ENCODE data around the gene DLX3. TPM values are rescaled to one million over a fixed set of nuclear protein-coding genes. Genes with fewer than 3 reads are reported as not detected.

Gene DLX3
- total RNA-seq, result not detected in 2 replicates

DNA sequence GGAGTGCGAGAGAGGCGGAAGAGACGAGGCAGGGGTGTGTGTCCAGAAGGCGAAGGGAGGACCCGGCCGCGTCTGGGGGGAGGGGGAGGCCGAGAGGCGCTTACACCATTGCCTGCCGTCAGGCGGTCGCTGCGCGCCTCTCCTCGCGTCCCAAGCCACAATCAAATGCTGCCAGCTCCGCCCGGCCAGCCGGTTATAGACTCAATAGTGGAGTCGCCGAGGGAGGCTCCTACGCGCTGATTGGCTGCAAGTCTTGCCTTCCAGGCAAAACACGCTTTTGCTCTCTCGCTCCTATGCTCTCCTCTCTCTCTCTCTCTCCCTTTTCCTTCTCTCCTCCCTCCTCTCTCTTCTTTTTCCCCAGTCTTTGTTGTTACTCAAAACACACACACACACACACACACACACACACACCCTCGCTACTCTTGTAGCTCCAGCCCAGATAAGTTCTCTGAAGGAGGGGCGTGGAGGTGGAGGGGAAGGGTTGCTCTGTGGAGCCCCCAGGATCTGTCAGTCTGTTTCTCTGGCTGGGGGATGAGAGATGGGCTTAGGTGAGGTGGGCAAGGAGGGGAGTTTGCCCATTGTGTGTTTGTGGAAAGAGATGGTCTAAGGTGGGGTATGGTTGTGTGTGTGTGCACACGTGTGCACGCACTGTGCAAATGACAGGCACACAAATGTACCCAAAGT lies at the start of gene DLX3:
DLX3 (minus strand) TSS at position 170 of the 684 bp plus-strand sequence. CDS start 226 bp downstream, outside the sequence.

GRCh38 chr17:49969134-49969759 lies 25.8 kb downstream of the DLX3 start, which contains the start of gene DLX4:
TSS of gene DLX4 (plus strand) at chr17:49969190. CDS start at chr17:49969469, 279 bp downstream.

Small RNAs within 50 kb of the gene (small RNA-seq; reads per million reads assigned to genes)
- not detected for gene RNU6-1313P

Other genes with a start within 250 kb of the DLX3 start
- 2.9 and 3.4 TPM in 2 replicates for gene FAM117A, start 231.1 kb downstream of the DLX3 start, total RNA-seq
- gene KAT7, start 206.5 kb downstream of the DLX3 start, total RNA-seq, result 41.7 and 50.6 TPM in 2 replicates
- not detected in 2 replicates for gene TAC4, start 147.2 kb downstream of the DLX3 start, total RNA-seq
- not detected in 2 replicates for gene DLX4, start 26.0 kb downstream of the DLX3 start, total RNA-seq
- 125 and 163 TPM in 2 replicates for gene ITGA3, start 60.9 kb upstream of the DLX3 start, total RNA-seq
- gene PDK2, start 100.1 kb upstream of the DLX3 start, total RNA-seq, result 43.2 and 48.5 TPM in 2 replicates
- 9.0 and 9.1 TPM in 2 replicates for gene SAMD14, start 134.9 kb upstream of the DLX3 start, total RNA-seq
- 63.9 and 65.1 TPM in 2 replicates for gene PPP1R9B, start 155.5 kb upstream of the DLX3 start, total RNA-seq
- gene SGCA, start 170.8 kb upstream of the DLX3 start, total RNA-seq, result 1.8 and 2.4 TPM in 2 replicates
- 4,697 and 6,239 TPM in 2 replicates for gene COL1A1, start 206.4 kb upstream of the DLX3 start, total RNA-seq